Stomach (tissue), 9 donors: ENCODE data around the gene UQCC2. TPM values are rescaled to one million over a fixed set of nuclear protein-coding genes. Genes with fewer than 3 reads are reported as not detected.

Source experiments
- DNase-seq, 2 donors: peaks; one replicate each; pipeline versions ENCODE4 v3.0.0 to v3.0.0-alpha.2; 2013 to 2019
- H3K27ac ChIP-seq, 5 donors: fragments of 200-600 bp in 4 of 5; sonication (generic) in 4 of 5; one replicate each; pipeline ENCODE4 v1.5.1; 2013 to 2019; ENCODE audit warnings: mild to moderate bottlenecking in 1 of 5, moderate library complexity in 1 of 5
- H3K27me3 ChIP-seq, 3 donors: fragments of 200-600 bp; sonication (generic); one replicate each; pipeline ENCODE4 v1.5.1; 2017 to 2019; ENCODE audit warnings: mixed run types in 1 of 3
- H3K36me3 ChIP-seq, 4 donors: fragments of 200-600 bp; sonication (generic); 1 replicate in 3 of 4; 2 replicates in 1 of 4; pipeline ENCODE4 v1.5.1; 2016 to 2019
- H3K4me1 ChIP-seq, 4 donors: fragments of 200-600 bp; sonication (generic); one replicate each; pipeline ENCODE4 v1.5.1; 2016 to 2019
- H3K4me3 ChIP-seq, 4 donors: fragments of 200-600 bp; sonication (generic) in 3 of 4; one replicate each; pipeline ENCODE4 v1.5.1; 2016 to 2019; ENCODE audit warnings: mild to moderate bottlenecking in 1 of 4
- H3K9me3 ChIP-seq, 4 donors: fragments of 200-600 bp; sonication (generic); one replicate each; pipeline ENCODE4 v1.5.1; 2016 to 2019
- EP300 ChIP-seq: sonication (generic); formaldehyde crosslinking; IDR thresholded peaks from one replicate; pipeline ENCODE4 v1.6.1; 2017; ENCODE audit warnings: antibody characterized with exemption
- POLR2A ChIP-seq, 4 donors: fragments of 450-650 bp; IDR thresholded peaks; one replicate each; pipeline ENCODE4 v1.6.1; 2016; ENCODE audit warnings: antibody characterized with exemption in 4 of 4, control low read depth in 2 of 4, mild to moderate bottlenecking in 1 of 4, moderate library complexity in 1 of 4
- POLR2AphosphoS5 ChIP-seq, 3 donors: sonication (generic); formaldehyde crosslinking; IDR thresholded peaks; one replicate each; pipeline ENCODE4 v1.6.1; 2016; ENCODE audit warnings: antibody characterized with exemption in 3 of 3
- WGBS, 5 donors: extraction: QIAGEN DNeasy Blood & Tissue Kit in 3 of 5; methylation state at CpG; one replicate each; pipeline versions ENCODE4 v1.1.5 to v1.1.7; 2013 to 2018; 5-methylcytosine and 5-hydroxymethylcytosine counted together
- intact Hi-C: fragments of 100-400 bp; cut with DNase I; formaldehyde crosslinking; loops from one replicate; pipeline ENCODE4 v1.15.1; 2023; ENCODE audit warnings: low total_unique reads
- polyA plus RNA-seq, 3 donors: library from polyadenylated mRNA; stranded (reverse); fragments of 200-250 nt; gene quantifications; one replicate each; pipeline ENCODE4 v1.2.3, GENCODE V29; 2013
- total RNA-seq, 5 donors: library from RNA; depleted of rRNA; stranded (reverse); fragments of >200 nt; gene quantifications; one replicate each; pipeline versions ENCODE4 v1.1.0 to v1.2.3, GENCODE V29; 2014 to 2016
- TF ChIP-seq, protein P1 (sequence below), 7 experiments: fragments of 450-650 bp in 4 of 7; fragments of 200-600 bp in 3 of 7; sonication (generic) in 3 of 7; IDR thresholded peaks; one replicate each; pipeline ENCODE4 v1.5.1; 2016 to 2019; ENCODE audit warnings: antibody characterized with exemption in 7 of 7, control low read depth in 2 of 7, mild to moderate bottlenecking in 1 of 7
- donor health status: healthy with polysubstance abuse.
- donor health status: Bipolar disorder and iron deficiency.
- donor health status: healthy.

Gene UQCC2
- total and polyA plus RNA-seq, 8 donors: 4.7 to 109 (median 24.7) TPM

DNA sequence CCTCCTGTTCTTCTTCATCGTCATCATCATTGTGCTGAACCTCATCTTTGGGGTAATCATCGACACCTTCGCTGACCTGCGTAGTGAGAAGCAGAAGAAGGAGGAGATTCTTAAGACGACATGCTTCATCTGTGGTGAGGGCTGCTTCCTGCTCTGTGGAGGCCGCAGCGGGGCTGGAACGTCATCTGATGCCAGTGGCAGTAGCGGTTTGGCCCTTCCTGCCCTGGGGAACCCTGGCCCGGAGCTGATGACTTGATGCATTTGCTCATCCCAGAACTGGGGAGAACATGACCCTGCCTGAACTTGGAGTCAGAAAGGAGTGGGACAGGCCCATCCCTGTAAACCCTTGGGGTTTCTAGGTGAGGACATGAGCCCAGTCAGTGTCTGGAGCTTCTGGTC lies 18.7 kb downstream of the UQCC2 start:
- Histone ChIP-seq H3K9me3 (no peaks in the 10 kb centered on the region), H3K4me3 (no peak overlapping the region), H3K36me3 (peaks cover 54 to 100% (median 97%) of the 10 kb centered on the region in 4 donors), H3K27me3 (no peaks in the 10 kb centered on the region), H3K27ac (peak overlapping the region in 4 of 5 donors; percentile 53 to 66 (median 64)), H3K4me1 (peaks cover 30 to 61% (median 40%) of the 10 kb centered on the region in 4 donors)
- DNase-seq: peak; percentile 51 to 54
- peak in 2 of 3 donors; percentile 5 to 37 for TF ChIP-seq POLR2AphosphoS5 (IDR thresholded peaks at IDR 0.05)
- no peak for TF ChIP-seq POLR2A (IDR thresholded peaks at IDR 0.05)
- intact Hi-C loops: no loop called here
- 67 to 79% (median 79%) methylated on average over 10 of the region's 10 CpGs for WGBS, 5 donors

DNA sequence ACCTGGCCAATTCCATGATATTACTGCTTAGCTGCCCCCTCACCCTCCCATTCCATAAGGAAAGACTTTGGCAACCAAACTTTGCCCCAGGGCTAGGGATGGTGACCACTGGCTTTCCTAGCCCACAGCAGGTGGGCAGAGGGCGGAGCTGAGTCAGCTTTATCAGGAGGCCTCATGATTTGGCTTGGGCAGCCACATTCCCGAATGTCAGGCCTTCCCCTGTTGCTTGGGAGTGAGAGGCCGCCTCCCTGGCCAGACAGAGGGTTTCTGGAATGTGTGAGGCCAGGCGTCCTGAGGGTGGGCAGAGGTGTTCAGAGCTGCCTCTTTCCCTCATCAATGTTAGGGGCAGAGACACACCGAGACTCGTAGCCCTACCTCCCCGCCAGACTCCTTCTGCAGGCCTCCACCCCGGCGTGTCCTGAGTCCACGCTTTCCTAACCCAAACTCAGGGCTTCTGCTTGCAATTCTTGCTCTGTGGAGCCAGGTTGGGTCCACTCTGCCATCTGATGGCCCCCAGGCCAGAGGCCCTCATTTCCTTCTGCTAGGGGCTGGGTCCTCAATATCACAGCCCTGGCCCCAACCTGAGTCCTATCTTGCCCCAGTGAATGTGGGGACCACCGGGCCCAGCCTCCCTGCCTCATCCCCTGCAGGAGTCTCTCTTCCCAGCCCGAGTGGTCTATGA lies 19.3 kb downstream of the UQCC2 start:
- intact Hi-C loops: no loop called here
- peak in 1 of 2 donors; percentile 66 for DNase-seq

DNA sequence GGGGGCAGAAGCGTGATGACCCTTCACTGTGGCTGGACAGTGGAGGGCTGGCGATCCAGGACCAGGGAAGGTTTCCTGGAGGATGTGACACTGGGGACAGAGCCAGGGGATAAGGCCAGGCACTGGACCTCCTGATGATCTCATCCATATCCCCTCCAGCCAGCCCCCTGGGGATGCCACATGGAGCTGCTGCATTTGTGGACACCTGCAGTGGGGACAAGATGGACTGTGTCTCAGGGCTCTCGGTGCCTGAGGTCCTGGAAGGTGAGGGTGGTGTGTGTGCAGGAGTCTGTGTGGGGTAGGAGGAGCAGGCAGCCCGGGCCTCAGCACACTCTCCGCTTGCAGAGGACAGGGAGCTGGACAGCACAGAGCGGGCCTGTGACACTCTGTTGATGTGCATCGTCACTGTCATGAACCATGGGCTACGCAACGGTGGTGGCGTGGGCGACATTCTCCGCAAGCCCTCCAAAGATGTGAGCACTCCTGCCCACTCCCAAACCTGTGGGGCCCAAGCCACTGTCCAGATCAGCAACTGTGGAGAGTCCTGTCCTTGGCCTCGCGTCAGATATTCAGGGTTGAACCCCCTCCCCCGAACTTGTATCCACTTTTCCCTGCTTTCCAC lies 19.9 kb downstream of the UQCC2 start:
- intact Hi-C loops: no loop called here
- TF ChIP-seq POLR2AphosphoS5 (IDR thresholded peaks at IDR 0.05) (no peak), POLR2A (IDR thresholded peaks at IDR 0.05) (no peak), EP300 (no peak)
- TF ChIP-seq, protein P1, sequence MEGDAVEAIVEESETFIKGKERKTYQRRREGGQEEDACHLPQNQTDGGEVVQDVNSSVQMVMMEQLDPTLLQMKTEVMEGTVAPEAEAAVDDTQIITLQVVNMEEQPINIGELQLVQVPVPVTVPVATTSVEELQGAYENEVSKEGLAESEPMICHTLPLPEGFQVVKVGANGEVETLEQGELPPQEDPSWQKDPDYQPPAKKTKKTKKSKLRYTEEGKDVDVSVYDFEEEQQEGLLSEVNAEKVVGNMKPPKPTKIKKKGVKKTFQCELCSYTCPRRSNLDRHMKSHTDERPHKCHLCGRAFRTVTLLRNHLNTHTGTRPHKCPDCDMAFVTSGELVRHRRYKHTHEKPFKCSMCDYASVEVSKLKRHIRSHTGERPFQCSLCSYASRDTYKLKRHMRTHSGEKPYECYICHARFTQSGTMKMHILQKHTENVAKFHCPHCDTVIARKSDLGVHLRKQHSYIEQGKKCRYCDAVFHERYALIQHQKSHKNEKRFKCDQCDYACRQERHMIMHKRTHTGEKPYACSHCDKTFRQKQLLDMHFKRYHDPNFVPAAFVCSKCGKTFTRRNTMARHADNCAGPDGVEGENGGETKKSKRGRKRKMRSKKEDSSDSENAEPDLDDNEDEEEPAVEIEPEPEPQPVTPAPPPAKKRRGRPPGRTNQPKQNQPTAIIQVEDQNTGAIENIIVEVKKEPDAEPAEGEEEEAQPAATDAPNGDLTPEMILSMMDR (IDR thresholded peaks at IDR 0.05): no peak
- WGBS, 5 donors: 68 to 92% (median 81%) methylated on average over 8 to 15 of the region's 15 CpGs
- Histone ChIP-seq H3K27ac (peak overlapping the region in 3 of 5 donors; percentile 53 to 65 (median 63)), H3K4me1 (peaks cover 19 to 49% (median 31%) of the 10 kb centered on the region in 4 donors), H3K27me3 (no peaks in the 10 kb centered on the region), H3K4me3 (no peak overlapping the region), H3K36me3 (peaks cover 59 to 100% (median 98%) of the 10 kb centered on the region in 4 donors), H3K9me3 (no peaks in the 10 kb centered on the region)
- no peak for DNase-seq

More for the DNA sequence above, 19.3 kb downstream of the UQCC2 start:
- H3K4me3 ChIP-seq: no peak overlapping the region
- WGBS, 5 donors: 64 to 79% (median 74%) methylated on average over 12 of the region's 12 CpGs
- peaks cover 26 to 56% (median 37%) of the 10 kb centered on the region in 4 donors for H3K4me1 ChIP-seq
- H3K36me3 ChIP-seq: peaks cover 56 to 100% (median 97%) of the 10 kb centered on the region in 4 donors
- no peaks in the 10 kb centered on the region for H3K9me3 ChIP-seq
- H3K27me3 ChIP-seq: no peaks in the 10 kb centered on the region
- peak overlapping the region in 4 of 5 donors; percentile 53 to 66 (median 64) for H3K27ac ChIP-seq
- TF ChIP-seq, protein P1 (IDR thresholded peaks at IDR 0.05): no peak

DNA sequence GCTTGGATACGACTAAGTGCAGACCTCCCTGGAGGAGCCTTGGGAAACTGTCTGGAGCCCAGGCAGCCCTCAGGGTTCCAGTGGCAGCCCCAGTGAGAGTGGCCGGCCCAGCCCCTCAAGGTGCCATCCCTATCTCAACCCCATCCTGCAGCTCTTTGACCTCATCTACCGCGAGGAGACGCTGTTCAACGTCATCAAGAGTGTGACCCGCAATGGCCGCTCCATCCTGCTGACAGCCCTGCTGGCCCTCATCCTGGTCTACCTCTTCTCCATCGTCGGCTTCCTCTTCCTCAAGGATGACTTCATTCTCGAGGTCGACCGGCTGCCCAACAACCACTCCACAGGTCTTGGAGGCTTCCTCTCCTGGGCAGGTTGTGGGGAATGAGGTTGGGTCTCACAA lies 20.7 kb downstream of the UQCC2 start:
- Histone ChIP-seq H3K4me3 (no peak overlapping the region), H3K36me3 (peaks cover 59 to 100% (median 99%) of the 10 kb centered on the region in 4 donors), H3K27me3 (no peaks in the 10 kb centered on the region), H3K9me3 (no peaks in the 10 kb centered on the region), H3K27ac (no peak overlapping the region), H3K4me1 (peaks cover 11 to 41% (median 24%) of the 10 kb centered on the region in 4 donors)
- TF ChIP-seq, protein P1 (IDR thresholded peaks at IDR 0.05): no peak
- TF ChIP-seq POLR2A (IDR thresholded peaks at IDR 0.05) (no peak), POLR2AphosphoS5 (IDR thresholded peaks at IDR 0.05) (no peak), EP300 (no peak)
- 66 to 91% (median 76%) methylated on average over 13 of the region's 13 CpGs for WGBS, 5 donors
- no peak for DNase-seq
- intact Hi-C loops: no loop called here
